ENCODE data around the gene ABCF1. TPM values are rescaled to one million over a fixed set of nuclear protein-coding genes. Genes with fewer than 3 reads are reported as not detected.

Gene ABCF1
- total RNA-seq, 2 experiments from 2014 or later = 86.9 to 88.0 TPM

DNA sequence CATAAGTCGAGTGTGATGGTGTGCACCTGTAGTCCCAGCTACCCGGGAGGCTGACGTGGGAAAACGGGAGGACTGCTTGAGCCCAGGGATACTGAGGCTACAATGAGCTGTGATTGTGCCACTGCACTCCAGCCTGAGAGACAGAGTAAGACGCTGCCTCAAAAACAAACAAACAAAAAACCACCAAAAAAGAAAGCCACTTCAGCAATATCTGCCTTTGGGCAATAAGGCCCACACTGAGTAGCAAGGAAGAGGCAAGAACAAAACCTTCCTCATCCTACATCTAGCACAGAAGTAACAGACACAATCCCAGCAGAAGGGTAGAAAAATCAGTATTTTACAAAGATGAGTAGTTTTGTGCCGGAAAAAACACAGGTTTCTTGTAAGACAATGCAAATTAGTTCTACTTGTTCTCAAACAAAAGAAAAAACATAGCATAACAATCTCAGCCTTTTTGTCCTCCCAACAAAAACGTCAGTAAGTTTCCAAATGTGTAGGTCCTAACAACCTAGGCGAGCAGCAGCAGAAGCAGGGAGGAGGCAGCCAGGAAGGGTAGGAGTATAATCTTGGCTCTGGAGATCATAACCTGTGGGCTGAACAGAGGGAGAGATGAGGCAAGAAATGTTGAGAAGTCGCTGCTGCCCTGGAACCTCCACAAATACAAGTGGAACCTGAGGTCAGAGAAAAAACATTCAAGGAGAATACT is 40.1 kb downstream of the ABCF1 start:
- Mint-ChIP-seq H3K27ac (peak overlapping the region; percentile 98), H3K36me3 (ENCODE audit: low read depth) (peaks cover 88% of the 10 kb centered on the region), H3K4me1 (ENCODE audit: low read depth) (peaks cover 60% of the 10 kb centered on the region), H3K4me3 (no peak overlapping the region), H3K9me3 (no peaks in the 10 kb centered on the region), H3K27me3 (no peaks in the 10 kb centered on the region)
- CTCF ChIA-PET = interaction anchor here (0.9 to 4.7 kb wide), 8 partner anchors 13 to 158 kb away, joined by 3 to 50 read pairs (median 8); no protein-coding TSS in a partner anchor
- POLR2A ChIA-PET = interaction anchor here (1.0 to 4.8 kb wide), 12 partner anchors 8 to 116 kb away, joined by 3 to 121 read pairs (median 5); no protein-coding TSS in a partner anchor
- intact Hi-C loops (cut with micrococcal nuclease) = no loop called here
- TF ChIP-seq, protein P1, sequence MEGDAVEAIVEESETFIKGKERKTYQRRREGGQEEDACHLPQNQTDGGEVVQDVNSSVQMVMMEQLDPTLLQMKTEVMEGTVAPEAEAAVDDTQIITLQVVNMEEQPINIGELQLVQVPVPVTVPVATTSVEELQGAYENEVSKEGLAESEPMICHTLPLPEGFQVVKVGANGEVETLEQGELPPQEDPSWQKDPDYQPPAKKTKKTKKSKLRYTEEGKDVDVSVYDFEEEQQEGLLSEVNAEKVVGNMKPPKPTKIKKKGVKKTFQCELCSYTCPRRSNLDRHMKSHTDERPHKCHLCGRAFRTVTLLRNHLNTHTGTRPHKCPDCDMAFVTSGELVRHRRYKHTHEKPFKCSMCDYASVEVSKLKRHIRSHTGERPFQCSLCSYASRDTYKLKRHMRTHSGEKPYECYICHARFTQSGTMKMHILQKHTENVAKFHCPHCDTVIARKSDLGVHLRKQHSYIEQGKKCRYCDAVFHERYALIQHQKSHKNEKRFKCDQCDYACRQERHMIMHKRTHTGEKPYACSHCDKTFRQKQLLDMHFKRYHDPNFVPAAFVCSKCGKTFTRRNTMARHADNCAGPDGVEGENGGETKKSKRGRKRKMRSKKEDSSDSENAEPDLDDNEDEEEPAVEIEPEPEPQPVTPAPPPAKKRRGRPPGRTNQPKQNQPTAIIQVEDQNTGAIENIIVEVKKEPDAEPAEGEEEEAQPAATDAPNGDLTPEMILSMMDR (IDR thresholded peaks at IDR 0.05) = no peak
- DNase-seq (no peak), ATAC-seq (no peak)

DNA sequence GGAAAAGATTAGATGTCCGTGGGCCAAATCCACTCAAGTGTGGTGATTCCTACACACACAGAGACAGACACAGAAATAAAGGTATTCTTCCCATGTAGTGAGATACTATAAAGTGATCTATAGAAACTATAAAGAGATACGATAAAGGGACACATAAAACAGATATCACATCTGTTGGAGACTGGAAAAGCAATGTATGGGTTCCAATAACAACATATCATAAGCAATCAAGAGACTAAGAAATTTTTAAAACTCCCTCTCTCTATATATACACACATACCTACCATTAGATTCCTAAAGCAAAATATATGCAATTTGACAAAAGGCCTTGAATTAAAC is 40.6 kb downstream of the ABCF1 start:
- Mint-ChIP-seq H3K4me3 (no peak overlapping the region), H3K36me3 (ENCODE audit: low read depth) (peaks cover 88% of the 10 kb centered on the region), H3K27me3 (no peaks in the 10 kb centered on the region), H3K4me1 (ENCODE audit: low read depth) (peaks cover 59% of the 10 kb centered on the region), H3K27ac (peak overlapping the region; percentile 98), H3K9me3 (no peaks in the 10 kb centered on the region)
- TF ChIP-seq, protein P1 (IDR thresholded peaks at IDR 0.05) = no peak
- intact Hi-C loops (cut with micrococcal nuclease) = no loop called here
- ChIA-PET POLR2A (interaction anchor here (0.5 to 5.3 kb wide), 8 partner anchors 11 to 120 kb away, joined by 3 to 121 read pairs (median 17); partner anchors contain the start of gene TUBB), CTCF (interaction anchor here (0.9 to 4.7 kb wide), 9 partner anchors 7 to 476 kb away, joined by 3 to 50 read pairs (median 6); no protein-coding TSS in a partner anchor)
- no peak for ATAC-seq
- DNase-seq = no peak

DNA sequence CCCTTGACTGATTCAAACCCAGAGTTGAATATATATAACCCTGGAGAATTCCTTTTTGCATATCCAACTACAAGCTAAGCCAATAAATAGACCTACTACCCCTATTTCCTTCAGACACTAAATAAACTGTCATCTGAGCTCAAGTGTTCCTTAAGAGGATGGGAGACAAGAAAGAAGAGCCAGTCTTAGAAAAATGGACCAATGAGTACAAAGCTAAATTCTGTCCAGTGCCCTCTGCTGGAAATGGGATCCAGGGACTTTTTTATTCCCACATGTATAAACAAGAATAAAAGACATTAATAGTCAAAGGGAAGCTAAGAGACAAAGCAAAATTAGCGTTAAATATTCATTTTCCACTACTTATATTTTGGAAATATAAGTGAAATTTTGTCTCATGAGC is 41.0 kb downstream of the ABCF1 start:
- POLR2A ChIA-PET = interaction anchor here (0.5 to 5.3 kb wide), 11 partner anchors 11 to 120 kb away, joined by 3 to 121 read pairs (median 5); partner anchors contain the start of genes GNL1, PRR3 and TUBB

DNA sequence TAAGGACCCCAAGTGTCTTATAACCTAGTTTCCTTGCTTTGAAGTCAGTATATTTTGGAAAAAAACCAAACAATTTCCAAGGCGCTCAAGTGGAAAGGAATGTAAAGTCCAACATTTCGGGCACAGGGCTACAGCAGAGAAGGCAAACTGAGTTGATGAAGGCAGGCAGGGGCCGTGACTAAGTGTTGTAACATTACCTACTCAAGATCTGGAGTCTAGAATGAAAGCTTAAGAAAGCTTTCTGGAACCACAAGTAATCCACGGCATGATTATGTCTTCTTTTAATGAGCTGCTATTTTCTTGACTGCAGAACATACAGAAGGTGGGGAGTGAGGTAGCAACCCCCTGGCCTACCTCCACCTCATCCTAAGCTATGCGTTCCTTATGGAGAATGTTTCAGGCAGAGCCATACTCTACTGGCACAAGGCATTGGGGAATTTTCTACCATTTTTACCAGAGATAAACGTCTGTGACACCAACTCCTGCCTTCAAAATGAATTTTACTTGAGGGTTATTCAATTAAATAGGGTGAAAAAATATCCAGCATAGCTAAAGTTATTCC is 41.5 kb downstream of the ABCF1 start:
- Mint-ChIP-seq H3K4me3 (peak overlapping the region; percentile 95), H3K27me3 (no peaks in the 10 kb centered on the region), H3K27ac (peak overlapping the region; percentile 98), H3K4me1 (ENCODE audit: low read depth) (peaks cover 55% of the 10 kb centered on the region), H3K9me3 (no peaks in the 10 kb centered on the region), H3K36me3 (ENCODE audit: low read depth) (peaks cover 84% of the 10 kb centered on the region)
- intact Hi-C loops (cut with micrococcal nuclease) = no loop called here
- CTCF ChIA-PET = interaction anchor here (0.8 to 4.7 kb wide), 21 partner anchors 8 to 475 kb away, joined by 3 to 50 read pairs (median 5); partner anchors contain the start of genes ABCF1 and ATAT1
- TF ChIP-seq, protein P1 (IDR thresholded peaks at IDR 0.05) = no peak
- no peak for ATAC-seq
- POLR2A ChIA-PET = interaction anchor here (0.8 to 5.3 kb wide), 16 partner anchors 12 to 146 kb away, joined by 3 to 121 read pairs (median 10); partner anchors contain the start of genes ABCF1, GNL1, PRR3 and TUBB
- no peak for DNase-seq

More for the DNA sequence above, 41.0 kb downstream of the ABCF1 start:
- ATAC-seq (no peak), DNase-seq (no peak)
- peak overlapping the region; percentile 98 for H3K27ac Mint-ChIP-seq
- TF ChIP-seq, protein P1 (IDR thresholded peaks at IDR 0.05) = no peak
- H3K36me3 Mint-ChIP-seq (ENCODE audit: low read depth) = peaks cover 89% of the 10 kb centered on the region
- H3K27me3 Mint-ChIP-seq = no peaks in the 10 kb centered on the region
- H3K4me1 Mint-ChIP-seq (ENCODE audit: low read depth) = peaks cover 59% of the 10 kb centered on the region
- H3K4me3 Mint-ChIP-seq = no peak overlapping the region
- intact Hi-C loops (cut with micrococcal nuclease) = no loop called here
- no peaks in the 10 kb centered on the region for H3K9me3 Mint-ChIP-seq
- CTCF ChIA-PET = interaction anchor here (0.9 to 4.7 kb wide), 14 partner anchors 8 to 475 kb away, joined by 3 to 50 read pairs (median 6); partner anchors contain the start of gene ATAT1

Data from activated CD8-positive, alpha-beta T cell treated with anti-CD3 and anti-CD28 coated beads for 36 hours (primary cell).